Measurements from ENCODE around the gene NUP42.

Gene NUP42

GRCh38 chr7:23235813-23236221, 54.0 kb downstream of the NUP42 start:
- DNase-seq: no peak

DNA sequence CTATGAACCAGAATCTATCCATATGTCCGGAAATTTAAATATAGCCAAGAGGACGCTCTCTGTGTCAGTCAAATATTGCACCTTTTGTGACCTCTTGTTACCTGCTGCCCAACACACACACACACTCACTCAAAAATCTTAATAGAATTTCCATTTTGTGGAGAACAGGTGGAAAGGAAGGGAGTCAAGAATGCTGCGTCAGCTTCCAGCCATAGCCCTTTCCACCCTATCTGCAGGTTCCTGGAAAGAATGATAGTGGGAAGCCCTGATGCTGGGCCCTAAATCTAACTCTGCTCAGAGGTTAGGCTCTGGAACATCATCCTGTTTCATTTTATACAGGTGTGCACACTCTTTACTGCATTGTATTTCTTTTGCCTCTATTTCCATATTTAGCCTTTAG, 55.2 kb downstream of the NUP42 start:
- no peak for DNase-seq

DNA sequence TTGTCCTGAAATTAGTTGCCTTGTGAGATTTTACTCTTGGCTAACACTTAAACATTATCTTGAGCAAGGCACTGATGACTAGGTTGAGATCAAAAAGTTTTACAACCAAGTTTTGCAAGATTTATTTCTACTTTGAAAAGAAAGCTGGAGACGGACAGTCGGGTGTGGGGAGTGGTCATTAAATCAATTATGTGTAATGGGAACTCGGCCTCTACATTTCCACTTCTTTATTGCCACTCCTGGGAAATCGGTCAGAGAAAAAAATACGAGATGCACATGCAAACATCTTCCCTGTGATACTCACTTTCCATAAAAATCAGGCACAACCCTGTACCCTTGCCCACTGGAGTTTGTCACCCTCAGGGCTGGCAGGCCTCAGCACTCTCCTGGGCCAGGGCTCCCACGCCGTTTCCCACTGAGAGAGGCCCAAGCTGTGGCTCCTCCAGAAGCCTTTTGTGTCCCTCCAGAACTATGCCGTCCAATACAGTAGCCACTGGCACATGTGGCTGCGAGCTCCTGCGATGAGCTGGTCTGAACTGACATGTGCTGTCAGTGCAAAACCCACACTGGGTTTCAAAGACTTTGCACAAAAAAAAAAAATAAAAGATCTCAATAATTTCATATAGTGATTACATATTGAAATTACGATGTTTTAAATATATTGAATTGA, 57.3 kb downstream of the NUP42 start:
- no peak for DNase-seq

DNA sequence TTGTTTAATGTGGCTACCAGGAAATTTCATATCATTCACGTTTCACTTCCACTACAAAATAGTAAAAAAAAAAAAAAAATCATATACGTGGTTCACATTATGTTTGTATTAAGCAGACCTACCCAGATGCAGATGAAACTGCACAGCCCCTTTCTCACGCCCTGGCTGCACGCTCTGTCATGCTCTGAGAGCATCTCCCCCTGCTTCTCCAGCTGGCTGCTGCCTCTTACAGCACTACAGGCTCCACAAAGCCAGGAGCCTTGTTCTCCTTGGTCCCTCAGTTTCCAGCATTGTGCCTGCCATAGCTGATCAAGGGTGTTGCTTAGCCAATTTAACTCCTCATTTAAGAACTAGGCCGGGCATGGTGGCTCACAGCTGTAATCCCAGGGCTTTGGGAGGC, 57.9 kb downstream of the NUP42 start:
- no peak for DNase-seq

DNA sequence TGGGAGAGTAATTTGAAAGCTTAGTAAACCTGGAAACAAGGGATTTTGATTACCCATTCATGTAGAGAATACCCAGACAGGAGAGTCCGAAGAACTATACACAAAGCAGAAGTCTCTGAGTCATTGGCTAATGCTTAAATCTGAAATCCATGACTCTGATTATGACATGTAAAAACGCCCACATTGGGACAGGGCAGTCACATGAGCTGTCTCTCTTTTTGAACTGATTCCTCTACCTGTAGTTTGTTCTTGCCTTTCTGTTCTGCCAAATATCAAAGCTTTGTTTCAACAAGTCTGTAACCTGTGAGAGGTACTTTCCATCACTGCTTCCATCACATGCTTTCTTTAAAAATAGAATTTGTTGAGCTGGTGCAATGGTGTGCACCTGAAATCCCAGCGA, 60.5 kb downstream of the NUP42 start:
- DNase-seq: no peak

DNA sequence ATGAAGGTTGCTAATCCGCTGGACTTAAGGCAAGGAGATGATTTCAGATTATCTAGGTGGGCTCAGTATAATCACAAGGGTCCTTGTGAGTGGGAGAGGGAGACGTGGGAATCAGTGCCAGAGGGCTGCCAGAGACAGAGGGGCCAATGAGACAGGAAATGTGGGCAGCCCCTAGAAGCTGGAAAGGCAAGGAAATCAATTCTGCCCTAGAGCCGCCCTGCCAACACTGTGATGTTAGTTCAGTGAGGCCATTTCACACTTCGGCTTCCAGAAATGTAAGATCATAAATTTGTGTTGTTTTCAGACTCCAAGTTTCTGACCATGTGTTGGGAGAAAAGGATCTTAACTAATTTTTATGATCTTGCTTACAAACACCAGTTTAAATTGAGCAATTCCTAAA, 61.1 kb downstream of the NUP42 start:
- DNase-seq: no peak

GRCh38 chr7:23246555-23246954, 64.7 kb downstream of the NUP42 start, which contains the start of gene GPNMB:
TSS of gene GPNMB (plus strand) at chr7:23246775. CDS start at chr7:23246858, 83 bp downstream.
- DNase-seq: no peak

GRCh38 chr7:23247046-23247602, 65.3 kb downstream of the NUP42 start:
- DNase-seq: no peak

GRCh38 chr7:23247603-23248335, 65.9 kb downstream of the NUP42 start:
- DNase-seq: no peak

DNA sequence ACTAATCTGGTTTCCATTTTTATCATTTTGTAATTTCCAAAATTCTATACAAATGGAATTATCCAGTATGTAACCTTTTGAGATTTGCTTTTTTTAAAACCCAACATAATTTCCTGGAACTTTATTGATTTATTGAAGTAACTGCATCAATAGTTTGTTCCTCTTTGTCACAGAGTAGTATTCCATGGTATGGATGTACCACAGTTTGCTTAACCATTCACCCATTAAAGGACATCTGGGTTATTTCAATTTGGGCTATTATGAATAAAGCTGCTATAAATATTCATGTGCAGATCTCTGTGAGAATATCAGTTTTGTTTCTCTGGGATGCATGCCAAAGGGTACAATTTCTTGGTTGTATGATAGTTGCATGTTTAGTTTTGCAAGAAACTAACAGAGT, 67.6 kb downstream of the NUP42 start:
- DNase-seq: no peak
